Mesothelial cell of epicardium (in vitro differentiated cells): ENCODE data around the gene LRRC31. TPM values are rescaled to one million over a fixed set of nuclear protein-coding genes. Genes with fewer than 3 reads are reported as not detected.

Experiments
- DNase-seq, 2 experiments: peaks; one replicate each; pipeline ENCODE4 v3.0.0; 2021; ENCODE audit warnings: low spot score in 2 of 2; ENCODE audit not compliant: unreplicated experiment in 2 of 2
- H3K27ac Mint-ChIP-seq: 2 replicates; pipeline ENCODE4 v1.8.0; 2021; ENCODE audit warnings: mixed read lengths
- H3K27me3 Mint-ChIP-seq: 2 replicates; pipeline ENCODE4 v1.8.0; 2021; ENCODE audit warnings: low read depth, mixed read lengths
- H3K36me3 Mint-ChIP-seq: 2 replicates; pipeline ENCODE4 v1.8.0; 2021; ENCODE audit warnings: mixed read lengths
- H3K4me1 Mint-ChIP-seq: 2 replicates; pipeline ENCODE4 v1.8.0; 2021; ENCODE audit warnings: mixed read lengths
- H3K4me3 Mint-ChIP-seq: 2 replicates; pipeline ENCODE4 v1.8.0; 2021; ENCODE audit warnings: mild to moderate bottlenecking, moderate library complexity, mixed read lengths
- H3K9me3 Mint-ChIP-seq: 2 replicates; pipeline ENCODE4 v1.8.0; 2021; ENCODE audit warnings: mixed read lengths
- CTCF ChIP-seq: fragments of 200-600 bp; sonication (generic); IDR thresholded peaks from one replicate; pipeline ENCODE4 v1.5.0; 2021; ENCODE audit warnings: antibody characterized with exemption; ENCODE audit not compliant: unreplicated experiment
- total RNA-seq: library from RNA; stranded (reverse); gene quantifications from 3 replicates; pipeline ENCODE4 v1.2.1, GENCODE V29; 2021

Gene LRRC31
- total RNA-seq, 1 donor from 2014 or later, result not detected

- Mint-ChIP-seq H3K4me3 (no peak overlapping the region), H3K27me3 (no peaks in the 10 kb centered on the region), H3K4me1 (peaks cover 5% of the 10 kb centered on the region), H3K27ac (no peak overlapping the region), H3K9me3 (no peaks in the 10 kb centered on the region), H3K36me3 (no peaks in the 10 kb centered on the region)
- no peak for DNase-seq
- TF ChIP-seq CTCF, result no peak
These were observed 22.2 kb upstream of the LRRC31 start for GRCh38 chr3:169891886-169892285.

- Mint-ChIP-seq H3K27me3 (peaks cover under 1% of the 10 kb centered on the region), H3K4me1 (no peaks in the 10 kb centered on the region), H3K27ac (no peak overlapping the region), H3K4me3 (no peak overlapping the region), H3K9me3 (no peaks in the 10 kb centered on the region), H3K36me3 (no peaks in the 10 kb centered on the region)
- TF ChIP-seq CTCF, result no peak
- no peak for DNase-seq
These were observed 16.9 kb upstream of the LRRC31 start for GRCh38 chr3:169886671-169887070.

GRCh38 chr3:169880576-169881250 lies 11.0 kb upstream of the LRRC31 start:
- Mint-ChIP-seq H3K4me3 (no peak overlapping the region), H3K36me3 (no peaks in the 10 kb centered on the region), H3K27ac (no peak overlapping the region), H3K4me1 (no peaks in the 10 kb centered on the region), H3K27me3 (peaks cover 3% of the 10 kb centered on the region), H3K9me3 (peaks cover under 1% of the 10 kb centered on the region)
- no peak for DNase-seq
- TF ChIP-seq CTCF, result no peak

GRCh38 chr3:169879845-169880575 lies 10.3 kb upstream of the LRRC31 start:
- no peaks in the 10 kb centered on the region for H3K36me3 Mint-ChIP-seq
- no peak overlapping the region for H3K4me3 Mint-ChIP-seq
- peaks cover 3% of the 10 kb centered on the region for H3K27me3 Mint-ChIP-seq
- DNase-seq, result no peak
- TF ChIP-seq CTCF, result no peak
- H3K4me1 Mint-ChIP-seq, result no peaks in the 10 kb centered on the region
- H3K9me3 Mint-ChIP-seq, result peaks cover 4% of the 10 kb centered on the region
- H3K27ac Mint-ChIP-seq, result no peak overlapping the region

- Mint-ChIP-seq H3K4me3 (no peak overlapping the region), H3K9me3 (peaks cover 8% of the 10 kb centered on the region), H3K36me3 (no peaks in the 10 kb centered on the region), H3K27ac (no peak overlapping the region), H3K4me1 (no peaks in the 10 kb centered on the region), H3K27me3 (peaks cover 3% of the 10 kb centered on the region)
- TF ChIP-seq CTCF, result no peak
- no peak for DNase-seq
These were observed 9.3 kb upstream of the LRRC31 start for GRCh38 chr3:169879013-169879557.
